Measurements from ENCODE around the gene FXYD1.

GRCh38 chr19:35117799-35118198 lies 20.8 kb upstream of the FXYD1 start:
- TF ChIP-seq TAF1 (IDR thresholded peaks at IDR 0.05; ENCODE audit: low read depth, low read length) = no peak
- TF ChIP-seq POLR2AphosphoS5 (IDR thresholded peaks at IDR 0.05; ENCODE audit: low read depth, low read length) = no peak
- no peak for TF ChIP-seq POLR2A (IDR thresholded peaks at IDR 0.05; ENCODE audit: low read depth, low read length)
- no peak for TF ChIP-seq POU2F2 (IDR thresholded peaks at IDR 0.05; ENCODE audit: low read depth, low read length)

Data from GM12891 (cell line).